GM12878 (cell line): ENCODE data around the gene UTS2. TPM values are rescaled to one million over a fixed set of nuclear protein-coding genes. Genes with fewer than 3 reads are reported as not detected.

ENCODE experiments used
- ATAC-seq: fragments of 200-7000 bp; cut with Tn5 transposase; 3 replicates; pipeline ENCODE4 v1.9.1; 2020; ENCODE audit warnings: mild to moderate bottlenecking, moderate library complexity
- BruUV-seq: library from RNA; stranded (reverse); fragments of 400-500 nt; replicated peaks from 2 replicates; lab custom pipeline; 2021; lab: Mats Ljungman, UMichigan
- CTCF ChIA-PET: fragments of 300-600 bp; sonication (Branson Sonifier 250); formaldehyde crosslinking; extraction: SDS; loops from one replicate; lab custom pipeline; 2021; ENCODE audit warnings: inconsistent platforms; lab: Yijun Ruan, JAX
- POLR2A ChIA-PET: fragments of 350-600 bp; formaldehyde crosslinking; extraction: SDS; loops from one replicate; lab custom pipeline; 2021; ENCODE audit warnings: inconsistent platforms; lab: Charles Lee
- RAD21 ChIA-PET: fragments of 300-600 bp; sonication (Branson Sonifier 250); formaldehyde crosslinking; loops from one replicate; lab custom pipeline; 2023; ENCODE audit warnings: antibody characterized with exemption; ENCODE audit not compliant: unreplicated experiment; lab: Charles Lee
- SMC1A ChIA-PET: fragments of 300-600 bp; sonication (Branson Sonifier 250); formaldehyde crosslinking; loops from one replicate; lab custom pipeline; 2023; ENCODE audit not compliant: unreplicated experiment, uncharacterized antibody; lab: Charles Lee
- DNase-seq: peaks from one replicate; pipeline ENCODE4 v3.0.0-alpha.2; 2011; ENCODE audit warnings: low read depth, low spot score
- FAIRE-seq: peaks from 3 replicates; lab custom pipeline; 2011; peaks lifted over from hg19 to GRCh38; lab: Jason Lieb, UNC
- H2AFZ ChIP-seq: 2 replicates; pipeline ENCODE4 v1.6.0; 2011; ENCODE audit warnings: low read depth, low read length, control low read depth; ENCODE audit not compliant: control insufficient read depth
- H3K27ac ChIP-seq: 2 replicates; pipeline ENCODE4 v1.5.1; 2011; ENCODE audit warnings: control low read depth; ENCODE audit not compliant: control insufficient read depth, insufficient read depth
- H3K27me3 ChIP-seq, 2 experiments: replicated peaks in 1 of 2; 2 replicates each; pipeline versions ENCODE4 v1.6.0 to v1.6.1; 2011; ENCODE audit warnings: low read length in 1 of 2; ENCODE audit not compliant: control insufficient read depth in 2 of 2, insufficient read depth in 2 of 2
- H3K36me3 ChIP-seq, 2 experiments: 2 replicates each; pipeline ENCODE4 v1.5.1; 2011; ENCODE audit warnings: low read length in 1 of 2; ENCODE audit not compliant: control insufficient read depth in 2 of 2, insufficient read depth in 2 of 2
- H3K4me1 ChIP-seq: 2 replicates; pipeline ENCODE4 v1.6.1; 2011; ENCODE audit warnings: mild to moderate bottlenecking, low read length, moderate library complexity, mixed read lengths; ENCODE audit not compliant: control insufficient read depth, insufficient read depth
- H3K4me2 ChIP-seq: 2 replicates; pipeline ENCODE4 v1.6.0; 2011; ENCODE audit warnings: control low read depth; ENCODE audit not compliant: control insufficient read depth, insufficient read depth
- H3K4me3 ChIP-seq: fragments of 200-600 bp; sonication (generic); 2 replicates; pipeline ENCODE4 v1.5.1; 2016
- H3K79me2 ChIP-seq: 2 replicates; pipeline ENCODE4 v1.6.0; 2011; ENCODE audit warnings: low read length; ENCODE audit not compliant: control insufficient read depth, insufficient read depth
- H3K9ac ChIP-seq: 2 replicates; pipeline ENCODE4 v1.8.0; 2011; ENCODE audit warnings: low read length, control low read depth, mixed read lengths; ENCODE audit not compliant: control insufficient read depth, insufficient read depth
- H3K9me3 ChIP-seq: replicated peaks from 3 replicates; pipeline ENCODE4 v1.5.1; 2011; ENCODE audit warnings: mild to moderate bottlenecking, low read length; ENCODE audit not compliant: control insufficient read depth, insufficient read depth
- H4K20me1 ChIP-seq: 2 replicates; pipeline ENCODE4 v1.6.0; 2011; ENCODE audit not compliant: control insufficient read depth, insufficient read depth
- ATF7 ChIP-seq: fragments of 450-650 bp; IDR thresholded peaks from 2 replicates; pipeline ENCODE4 v1.6.1; 2016; ENCODE audit warnings: low read depth, mild to moderate bottlenecking
- EZH2 ChIP-seq: IDR thresholded peaks from 2 replicates; pipeline ENCODE4 v1.6.1; 2012; ENCODE audit warnings: low read depth, mild to moderate bottlenecking, control low read depth, inconsistent platforms, low read length, borderline replicate concordance; ENCODE audit not compliant: control insufficient read depth
- HDAC2 ChIP-seq: fragments of 200-600 bp; sonication (generic); IDR thresholded peaks from 2 replicates; pipeline ENCODE4 v1.6.1; 2017
- JUND ChIP-seq: IDR thresholded peaks from 2 replicates; pipeline ENCODE4 v1.6.1; 2012; ENCODE audit warnings: low read depth, mild to moderate bottlenecking, low read length, improper control_type of control experiment, moderate library complexity
- MYB ChIP-seq: fragments of 150-350 bp; IDR thresholded peaks from 2 replicates; pipeline ENCODE4 v1.6.1; 2014; ENCODE audit warnings: mild to moderate bottlenecking, low read depth, low read length, borderline replicate concordance
- NFYB ChIP-seq: IDR thresholded peaks from 2 replicates; pipeline ENCODE4 v1.6.1; 2011; ENCODE audit warnings: low read depth, mild to moderate bottlenecking, low read length, improper control_type of control experiment, moderate library complexity; ENCODE audit not compliant: insufficient read depth
- TBL1XR1 ChIP-seq: IDR thresholded peaks from 2 replicates; pipeline ENCODE4 v1.6.1; 2012; ENCODE audit warnings: low read depth, low read length, improper control_type of control experiment
- WRNIP1 ChIP-seq: IDR thresholded peaks from 2 replicates; pipeline ENCODE4 v1.6.1; 2011; ENCODE audit warnings: low read depth, low read length, improper control_type of control experiment, borderline replicate concordance
- WGBS: methylation state at CpG from one replicate; pipeline ENCODE4 v1.1.6; 2016; ENCODE audit warnings: low lambda C conversion rate; ENCODE audit not compliant: insufficient replicate concordance, insufficient coverage; ENCODE audit errors: missing lambda C conversion rate; 5-methylcytosine and 5-hydroxymethylcytosine counted together
- in situ Hi-C: fragments of 300-500 bp; cut with MboI; formaldehyde crosslinking; loops from 9 replicates; pipeline ENCODE4 v1.14.3; 2018; ENCODE audit warnings: mixed read lengths
- intact Hi-C: fragments of 100-400 bp; cut with micrococcal nuclease; formaldehyde crosslinking; loops from one replicate; pipeline ENCODE4 v1.14.2; 2022; ENCODE audit not compliant: unreplicated experiment
- polyA plus RNA-seq, 11 experiments: library from polyadenylated mRNA; depleted of rRNA in 4 of 11; unstranded in 6 of 11; stranded (reverse) in 5 of 11; fragments of >200 nt; fragmentation: Nextera tagmentation in 4 of 11; fragmentation: Illumina TruSeq in 1 of 11; extraction: Ambion mirVana in 4 of 11; extraction: Trizol in 1 of 11; gene quantifications; 1 replicate in 1 of 11; 2 replicates in 10 of 11; pipeline versions ENCODE4 v1.2.1 to v1.2.3, GENCODE V29; 2011 to 2016; ENCODE audit warnings: inconsistent platforms in 2 of 11, missing spikeins in 2 of 11, low read depth in 1 of 11
- total RNA-seq, 4 experiments: library from RNA; depleted of rRNA in 3 of 4; stranded (reverse); fragments of >200 nt in 3 of 4; fragmentation: Illumina TruSeq in 1 of 4; extraction: Trizol in 1 of 4; gene quantifications; 2 replicates each; pipeline versions ENCODE4 v1.2.1 to v1.2.3, GENCODE V29; 2013 to 2021
- TF ChIP-seq, protein P1 (sequence below): fragments of 450-650 bp; IDR thresholded peaks from 2 replicates; pipeline ENCODE4 v1.6.1; 2017; ENCODE audit warnings: mild to moderate bottlenecking, low read depth, inconsistent platforms; ENCODE audit not compliant: poor library complexity, severe bottlenecking
- TF ChIP-seq, protein P2 (sequence below): fragments of 450-650 bp; IDR thresholded peaks from 2 replicates; pipeline ENCODE4 v1.6.1; 2017; ENCODE audit warnings: antibody characterized with exemption, mild to moderate bottlenecking, moderate library complexity
- TF ChIP-seq, protein P3 (sequence below): IDR thresholded peaks from 2 replicates; pipeline ENCODE4 v1.6.1; 2011; ENCODE audit warnings: mild to moderate bottlenecking, low read depth, low read length, moderate library complexity; ENCODE audit not compliant: insufficient replicate concordance
- TF ChIP-seq, protein P4 (sequence below): fragments of 450-650 bp; IDR thresholded peaks from 2 replicates; pipeline ENCODE4 v1.6.1; 2016; ENCODE audit warnings: mild to moderate bottlenecking

Gene UTS2
- total and polyA plus RNA-seq, 10 of the 15 experiments (the other 5 are each of a cell fraction or from before 2014, with no cell fraction given), result not detected

DNA sequence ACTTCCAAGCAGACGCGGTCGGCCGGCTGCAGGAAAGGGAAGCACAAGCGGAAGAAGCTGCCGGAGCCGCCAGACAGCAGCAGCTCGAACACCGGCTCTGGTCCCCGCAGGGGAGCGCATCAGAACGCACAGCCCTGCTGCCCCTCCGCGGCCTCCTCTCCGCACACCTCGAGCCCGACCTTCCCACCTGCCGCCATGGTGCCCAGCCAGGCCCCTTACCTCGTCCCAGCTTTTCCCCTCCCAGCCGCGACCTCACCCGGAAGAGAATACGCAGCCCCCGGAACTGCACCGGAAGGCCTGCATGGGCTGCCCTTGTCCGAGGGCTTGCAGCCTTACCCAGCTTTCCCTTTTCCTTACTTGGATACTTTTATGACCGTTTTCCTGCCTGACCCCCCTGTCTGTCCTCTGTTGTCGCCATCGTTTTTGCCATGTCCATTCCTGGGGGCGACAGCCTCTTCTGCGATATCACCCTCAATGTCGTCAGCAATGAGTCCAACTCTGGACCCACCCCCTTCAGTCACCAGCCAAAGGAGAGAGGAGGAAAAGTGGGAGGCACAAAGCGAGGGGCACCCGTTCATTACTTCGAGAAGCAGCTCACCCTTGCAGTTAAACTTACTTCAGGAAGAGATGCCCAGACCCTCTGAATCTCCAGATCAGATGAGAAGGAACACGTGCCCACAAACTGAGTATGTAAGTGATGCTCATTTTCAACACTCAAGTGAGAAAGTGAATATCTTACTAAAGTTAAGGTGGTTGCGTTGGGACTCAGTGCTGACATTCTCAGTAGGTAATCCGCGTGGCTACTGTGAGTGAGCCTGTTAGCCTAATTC is 25.5 kb downstream of the UTS2 start (continued):
- TF ChIP-seq WRNIP1 (no peak), JUND (no peak), NFYB (no peak)
- TF ChIP-seq, protein P1, sequence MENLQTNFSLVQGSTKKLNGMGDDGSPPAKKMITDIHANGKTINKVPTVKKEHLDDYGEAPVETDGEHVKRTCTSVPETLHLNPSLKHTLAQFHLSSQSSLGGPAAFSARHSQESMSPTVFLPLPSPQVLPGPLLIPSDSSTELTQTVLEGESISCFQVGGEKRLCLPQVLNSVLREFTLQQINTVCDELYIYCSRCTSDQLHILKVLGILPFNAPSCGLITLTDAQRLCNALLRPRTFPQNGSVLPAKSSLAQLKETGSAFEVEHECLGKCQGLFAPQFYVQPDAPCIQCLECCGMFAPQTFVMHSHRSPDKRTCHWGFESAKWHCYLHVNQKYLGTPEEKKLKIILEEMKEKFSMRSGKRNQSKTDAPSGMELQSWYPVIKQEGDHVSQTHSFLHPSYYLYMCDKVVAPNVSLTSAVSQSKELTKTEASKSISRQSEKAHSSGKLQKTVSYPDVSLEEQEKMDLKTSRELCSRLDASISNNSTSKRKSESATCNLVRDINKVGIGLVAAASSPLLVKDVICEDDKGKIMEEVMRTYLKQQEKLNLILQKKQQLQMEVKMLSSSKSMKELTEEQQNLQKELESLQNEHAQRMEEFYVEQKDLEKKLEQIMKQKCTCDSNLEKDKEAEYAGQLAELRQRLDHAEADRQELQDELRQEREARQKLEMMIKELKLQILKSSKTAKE, result no peak

DNA sequence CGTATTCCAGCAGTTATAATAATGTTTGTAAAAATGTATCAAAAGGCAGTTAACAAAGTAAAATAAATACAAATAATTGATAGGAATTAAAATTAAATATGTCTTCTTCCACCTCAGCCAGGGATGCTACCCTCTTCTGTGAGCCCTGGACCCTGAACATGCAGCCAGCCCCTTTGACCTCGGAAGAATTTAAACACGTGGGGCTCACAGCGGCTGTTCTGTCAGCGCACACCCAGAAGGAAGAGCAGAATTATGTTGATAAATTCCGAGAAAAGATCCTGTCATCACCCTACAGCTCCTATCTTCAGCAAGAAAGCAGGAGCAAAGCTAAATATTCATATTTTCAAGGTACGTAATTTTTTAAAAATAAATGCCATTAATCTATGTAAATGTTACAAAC is 26.5 kb downstream of the UTS2 start:
- intact Hi-C loops, result no loop called here
- Histone ChIP-seq H3K27ac (no peak overlapping the region), H2AFZ (no peak overlapping the region), H3K9ac (no peak overlapping the region), H3K4me2 (no peak overlapping the region), H4K20me1 (no peaks in the 10 kb centered on the region), H3K79me2 (no peaks in the 10 kb centered on the region), H3K4me1 (peaks cover 4% of the 10 kb centered on the region), H3K9me3 (no peaks in the 10 kb centered on the region), H3K36me3 (no peaks in the 10 kb centered on the region), H3K4me3 (no peak overlapping the region), H3K27me3 (no peaks in the 10 kb centered on the region)
- 52% methylated on average over 7 of the region's 7 CpGs for WGBS
- SMC1A ChIA-PET, result no interaction called here
- no TSS peak for BruUV-seq
- POLR2A ChIA-PET, result no interaction called here
- FAIRE-seq, result no peak
- CTCF ChIA-PET, result no interaction called here
- in situ Hi-C loops, result no loop called here
- RAD21 ChIA-PET, result no interaction called here
- DNase-seq, result no peak
- ATAC-seq, result no peak
- TF ChIP-seq EZH2 (no peak), ATF7 (no peak), HDAC2 (no peak), MYB (no peak), TBL1XR1 (no peak)
- TF ChIP-seq, protein P2, sequence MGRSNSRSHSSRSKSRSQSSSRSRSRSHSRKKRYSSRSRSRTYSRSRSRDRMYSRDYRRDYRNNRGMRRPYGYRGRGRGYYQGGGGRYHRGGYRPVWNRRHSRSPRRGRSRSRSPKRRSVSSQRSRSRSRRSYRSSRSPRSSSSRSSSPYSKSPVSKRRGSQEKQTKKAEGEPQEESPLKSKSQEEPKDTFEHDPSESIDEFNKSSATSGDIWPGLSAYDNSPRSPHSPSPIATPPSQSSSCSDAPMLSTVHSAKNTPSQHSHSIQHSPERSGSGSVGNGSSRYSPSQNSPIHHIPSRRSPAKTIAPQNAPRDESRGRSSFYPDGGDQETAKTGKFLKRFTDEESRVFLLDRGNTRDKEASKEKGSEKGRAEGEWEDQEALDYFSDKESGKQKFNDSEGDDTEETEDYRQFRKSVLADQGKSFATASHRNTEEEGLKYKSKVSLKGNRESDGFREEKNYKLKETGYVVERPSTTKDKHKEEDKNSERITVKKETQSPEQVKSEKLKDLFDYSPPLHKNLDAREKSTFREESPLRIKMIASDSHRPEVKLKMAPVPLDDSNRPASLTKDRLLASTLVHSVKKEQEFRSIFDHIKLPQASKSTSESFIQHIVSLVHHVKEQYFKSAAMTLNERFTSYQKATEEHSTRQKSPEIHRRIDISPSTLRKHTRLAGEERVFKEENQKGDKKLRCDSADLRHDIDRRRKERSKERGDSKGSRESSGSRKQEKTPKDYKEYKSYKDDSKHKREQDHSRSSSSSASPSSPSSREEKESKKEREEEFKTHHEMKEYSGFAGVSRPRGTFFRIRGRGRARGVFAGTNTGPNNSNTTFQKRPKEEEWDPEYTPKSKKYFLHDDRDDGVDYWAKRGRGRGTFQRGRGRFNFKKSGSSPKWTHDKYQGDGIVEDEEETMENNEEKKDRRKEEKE, result no peak
- TF ChIP-seq, protein P3, sequence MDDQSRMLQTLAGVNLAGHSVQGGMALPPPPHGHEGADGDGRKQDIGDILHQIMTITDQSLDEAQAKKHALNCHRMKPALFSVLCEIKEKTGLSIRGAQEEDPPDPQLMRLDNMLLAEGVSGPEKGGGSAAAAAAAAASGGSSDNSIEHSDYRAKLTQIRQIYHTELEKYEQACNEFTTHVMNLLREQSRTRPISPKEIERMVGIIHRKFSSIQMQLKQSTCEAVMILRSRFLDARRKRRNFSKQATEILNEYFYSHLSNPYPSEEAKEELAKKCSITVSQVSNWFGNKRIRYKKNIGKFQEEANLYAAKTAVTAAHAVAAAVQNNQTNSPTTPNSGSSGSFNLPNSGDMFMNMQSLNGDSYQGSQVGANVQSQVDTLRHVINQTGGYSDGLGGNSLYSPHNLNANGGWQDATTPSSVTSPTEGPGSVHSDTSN, result no peak
- TF ChIP-seq, protein P4, sequence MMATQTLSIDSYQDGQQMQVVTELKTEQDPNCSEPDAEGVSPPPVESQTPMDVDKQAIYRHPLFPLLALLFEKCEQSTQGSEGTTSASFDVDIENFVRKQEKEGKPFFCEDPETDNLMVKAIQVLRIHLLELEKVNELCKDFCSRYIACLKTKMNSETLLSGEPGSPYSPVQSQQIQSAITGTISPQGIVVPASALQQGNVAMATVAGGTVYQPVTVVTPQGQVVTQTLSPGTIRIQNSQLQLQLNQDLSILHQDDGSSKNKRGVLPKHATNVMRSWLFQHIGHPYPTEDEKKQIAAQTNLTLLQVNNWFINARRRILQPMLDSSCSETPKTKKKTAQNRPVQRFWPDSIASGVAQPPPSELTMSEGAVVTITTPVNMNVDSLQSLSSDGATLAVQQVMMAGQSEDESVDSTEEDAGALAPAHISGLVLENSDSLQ, result no peak
